Cardiac septum (tissue), 1 donor: ENCODE measurements around the gene SLC25A4. TPM values are rescaled to one million over a fixed set of nuclear protein-coding genes. Genes with fewer than 3 reads are reported as not detected.
"Not testable (repeated sequence)": the region's sequence is repeated elsewhere in the genome, so short reads cannot be mapped to it uniquely, and the experiment has no call there.

Experiments
- DNase-seq: peaks from one replicate; pipeline ENCODE4 v3.0.0-alpha.2; 2020; ENCODE audit warnings: low spot score
- intact Hi-C: fragments of 100-400 bp; cut with DNase I; formaldehyde crosslinking; loops from one replicate; pipeline ENCODE4 v1.14.0; 2022
- total RNA-seq: library from RNA; stranded (reverse); fragmentation: NEBNext Ultra II Directional; extraction: Animal tissue kit (Norgen Biotek cat#: 25700); gene quantifications from one replicate; pipeline ENCODE4 v1.2.1, GENCODE V29; 2021
- donor health status: DM: no; HTN: no; CAD: no.

Gene SLC25A4
- total RNA-seq, 1 donor from 2014 or later = 1,443 TPM

DNA sequence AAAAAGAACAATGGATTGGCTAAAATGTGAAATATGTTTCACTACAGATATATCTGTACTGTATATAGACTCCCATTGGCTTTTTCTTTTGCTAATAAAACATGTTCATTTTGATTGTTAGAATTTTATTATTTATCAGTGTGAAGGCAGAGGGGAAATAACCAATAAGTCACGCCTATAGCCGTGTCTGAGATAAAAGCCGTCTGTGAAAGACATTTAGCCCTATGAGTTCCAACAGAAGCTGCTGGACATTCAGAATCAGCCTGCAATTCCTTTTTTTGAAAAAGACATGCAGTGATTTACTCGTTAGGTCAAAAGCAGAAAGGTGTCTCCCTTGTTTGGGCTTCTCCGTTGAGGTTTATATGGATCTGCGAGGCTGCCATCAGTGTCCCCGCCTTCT, 24.2 kb upstream of the SLC25A4 start:
- no peak for DNase-seq
- intact Hi-C loops = no loop called here

DNA sequence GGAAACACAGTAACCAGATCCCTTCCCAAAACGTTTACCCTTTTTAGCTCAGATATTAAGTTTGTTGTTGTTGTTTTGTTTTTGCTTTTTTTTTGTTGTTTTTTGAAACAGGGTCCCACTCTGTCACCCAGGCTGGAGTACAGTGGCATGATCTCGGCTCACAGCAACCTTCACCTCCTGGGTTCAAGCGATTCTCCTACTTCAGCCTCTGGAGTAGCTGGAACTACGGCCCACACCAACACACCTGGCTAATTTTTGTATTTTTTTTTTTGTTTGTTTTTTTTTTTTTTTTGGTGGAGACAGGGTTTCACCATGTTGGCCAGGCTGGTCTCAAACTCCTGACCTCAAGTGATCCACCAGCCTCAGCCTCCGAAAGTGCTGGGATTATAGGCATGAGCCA, 23.6 kb upstream of the SLC25A4 start:
- intact Hi-C loops, DNase-seq: not testable (repeated sequence)

DNA sequence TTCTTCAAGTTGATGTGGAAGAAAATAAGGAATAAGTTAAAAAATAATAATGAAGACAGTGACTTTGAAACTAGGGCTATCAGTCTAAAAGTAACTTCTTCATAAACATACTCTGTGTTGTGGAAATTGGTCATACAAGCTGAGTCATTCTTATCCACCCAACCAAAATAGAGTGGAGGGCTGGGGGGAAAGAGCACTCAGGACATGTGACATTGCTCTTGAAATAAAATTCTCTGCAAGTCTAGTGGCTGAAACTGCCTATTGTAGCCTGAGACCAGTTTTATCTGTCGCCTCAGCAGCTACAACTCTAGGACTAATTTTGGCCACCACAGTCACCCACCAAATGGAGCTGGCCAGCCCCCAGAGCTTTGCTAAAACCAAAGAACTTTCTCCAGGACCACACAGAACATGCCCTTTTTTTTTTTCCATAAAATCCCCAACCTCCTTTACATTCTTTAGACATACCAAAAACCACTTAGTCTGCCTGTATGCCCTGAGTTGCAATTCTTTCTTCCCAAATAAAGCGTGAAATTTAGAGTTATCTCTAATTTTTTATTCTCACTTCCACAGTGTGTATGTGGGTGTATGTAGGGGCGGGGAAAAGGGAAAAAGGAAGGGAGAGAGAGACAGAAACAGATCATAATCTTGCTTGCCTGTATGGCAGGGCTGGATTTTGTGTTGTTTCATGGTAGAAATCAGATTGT, 23.0 kb upstream of the SLC25A4 start:
- intact Hi-C loops = no loop called here
- DNase-seq = no peak

DNA sequence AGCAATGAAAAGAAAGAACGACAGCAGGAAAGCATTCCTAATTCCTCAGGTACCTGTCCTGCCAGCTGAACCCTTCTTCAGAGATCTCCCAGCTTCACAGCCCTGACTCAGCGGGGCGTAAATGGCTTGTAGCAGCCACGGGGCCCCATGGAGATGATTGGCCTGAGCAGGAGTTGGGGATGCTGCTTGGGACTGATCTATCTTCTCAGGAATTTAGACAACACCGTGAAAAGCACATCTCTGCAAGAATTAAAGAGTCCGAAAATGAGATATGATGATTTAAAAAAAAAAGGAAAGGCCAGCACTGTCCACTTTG, 22.5 kb upstream of the SLC25A4 start:
- intact Hi-C loops = no loop called here
- DNase-seq = no peak

DNA sequence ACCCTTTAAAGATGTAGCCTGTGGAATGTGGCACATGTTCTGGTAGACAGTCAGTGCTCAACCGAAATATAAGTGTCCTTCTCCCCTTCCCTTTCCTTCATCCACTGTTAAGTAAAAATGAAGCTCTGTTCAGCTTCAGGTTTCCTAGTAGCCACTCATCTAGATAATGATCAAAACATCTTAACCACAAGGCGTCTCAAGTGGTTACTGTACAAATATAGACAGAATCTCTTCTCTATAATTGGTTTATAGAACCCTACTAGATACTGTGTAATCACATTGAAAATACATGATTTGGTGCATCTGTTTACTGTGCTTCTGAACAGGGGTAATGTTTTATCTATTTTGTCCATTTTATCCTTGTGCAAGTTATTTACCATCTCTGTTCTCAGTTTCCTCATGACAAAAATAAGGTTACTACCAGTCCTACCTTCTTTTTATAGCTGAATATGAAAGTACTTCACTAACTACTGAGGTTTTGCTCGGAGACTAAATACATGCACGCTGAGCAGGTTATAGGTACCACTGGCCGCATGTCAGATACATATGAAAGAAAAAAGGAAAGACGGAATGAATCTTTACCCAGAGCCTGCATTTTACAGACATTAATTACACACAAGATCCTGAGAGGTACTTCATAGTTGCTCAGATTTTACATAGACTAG, 20.3 kb upstream of the SLC25A4 start:
- intact Hi-C loops = no loop called here
- DNase-seq = no peak

DNA sequence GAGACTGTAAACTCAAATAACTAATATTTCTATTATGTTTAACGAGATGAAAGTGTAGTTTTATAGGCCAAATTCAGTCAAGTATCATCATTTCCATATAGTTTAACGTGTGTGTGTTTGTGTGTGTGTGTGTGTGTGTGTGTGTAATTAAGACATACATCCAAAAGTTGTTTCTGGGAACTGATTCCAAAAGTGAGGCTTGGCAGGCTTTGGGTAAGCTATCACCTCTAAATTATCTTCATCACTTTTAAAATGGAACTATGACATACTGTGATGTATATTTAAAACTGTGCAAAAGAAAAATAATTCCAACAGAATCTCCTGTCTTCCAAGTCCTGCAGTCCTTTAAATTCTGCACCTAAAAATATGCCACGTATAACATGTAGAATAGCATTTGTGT, 19.1 kb upstream of the SLC25A4 start:
- intact Hi-C loops = no loop called here
- no peak for DNase-seq

DNA sequence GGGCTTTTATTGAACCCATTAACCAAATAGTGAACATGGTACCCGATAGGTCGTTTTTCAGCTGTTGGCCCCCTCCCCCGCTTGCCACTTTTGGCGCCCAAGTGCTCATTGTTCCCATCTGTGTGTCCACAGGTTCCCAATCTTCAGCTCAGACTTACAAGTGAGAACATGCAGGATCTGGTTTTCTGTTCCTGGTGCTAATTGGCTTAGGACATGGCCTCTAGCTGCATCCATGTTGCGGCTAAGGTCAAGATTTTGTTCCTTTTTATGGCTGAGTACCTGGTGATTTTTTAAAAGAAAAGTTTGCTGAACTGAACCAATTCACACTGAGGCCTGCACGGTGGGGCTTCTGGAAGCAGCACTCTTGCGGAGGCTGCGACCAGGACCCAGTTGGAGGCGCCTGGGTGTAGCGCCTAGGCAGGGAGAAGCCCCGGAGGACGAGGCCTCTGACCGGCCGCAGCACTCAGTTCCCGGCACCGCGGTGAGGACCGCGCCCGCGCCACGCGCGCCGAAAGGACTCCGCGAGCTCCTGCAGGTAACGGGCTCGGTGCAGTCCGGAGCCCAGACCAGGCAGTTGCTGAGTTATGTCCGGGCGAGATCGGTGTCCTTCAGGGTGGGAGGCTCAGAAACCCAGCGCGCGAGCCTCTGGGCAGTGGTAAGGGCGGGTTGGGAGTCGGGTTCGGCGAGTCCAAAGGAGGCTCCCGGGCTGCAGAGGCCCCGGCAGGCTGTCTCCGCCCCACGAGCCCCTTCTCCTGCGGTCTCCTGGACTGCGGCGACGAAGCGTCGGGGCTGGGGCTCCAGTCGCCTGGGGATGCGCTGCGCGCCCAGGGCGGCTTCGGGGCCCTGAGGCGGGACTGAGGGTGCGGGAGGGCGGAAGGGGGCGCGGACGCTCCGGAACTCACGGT, 15.8 kb upstream of the SLC25A4 start:
- no peak for DNase-seq
- intact Hi-C loops = no loop called here

DNA sequence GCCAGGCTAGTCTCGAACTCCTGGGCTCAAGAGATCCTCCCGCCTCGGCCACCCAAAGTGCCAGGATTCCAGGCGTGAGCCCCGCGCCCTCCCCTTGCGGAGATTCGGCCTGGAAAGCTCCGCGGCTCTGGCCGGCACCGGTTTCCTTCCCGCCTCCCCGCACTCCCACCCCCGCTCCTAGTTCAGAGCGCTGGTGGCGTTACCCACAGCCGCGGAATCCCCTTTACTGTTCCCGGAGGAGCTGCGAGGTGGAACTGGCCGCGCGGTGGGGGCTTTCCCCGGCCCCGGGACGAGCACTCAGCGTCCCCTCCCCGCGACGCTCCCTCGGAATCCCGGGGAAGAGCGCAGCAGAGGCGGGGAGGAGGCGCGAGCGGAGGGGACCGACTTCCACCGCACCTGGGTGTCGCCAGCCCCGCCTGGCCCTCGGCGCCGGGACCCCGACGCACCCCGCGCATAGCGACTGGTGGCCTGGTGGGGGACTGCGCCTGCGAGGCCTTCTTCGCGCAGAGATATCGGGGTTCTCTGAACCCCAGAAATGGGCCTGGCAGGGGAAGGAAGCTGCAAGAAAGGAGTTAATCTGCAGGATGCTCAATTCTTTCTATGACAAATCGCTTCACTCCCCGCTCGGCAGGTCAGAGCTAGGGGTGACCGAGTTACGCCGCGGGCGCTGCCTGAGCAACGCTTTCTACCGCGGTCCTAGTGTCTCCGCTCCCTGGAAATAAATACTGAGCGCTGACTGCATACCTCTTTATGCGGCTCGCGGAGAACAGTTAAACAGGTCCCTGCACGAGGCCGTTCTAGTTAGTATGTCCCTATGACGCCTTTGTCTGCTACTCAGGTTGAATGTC, 14.6 kb upstream of the SLC25A4 start:
- intact Hi-C loops = no loop called here

DNA sequence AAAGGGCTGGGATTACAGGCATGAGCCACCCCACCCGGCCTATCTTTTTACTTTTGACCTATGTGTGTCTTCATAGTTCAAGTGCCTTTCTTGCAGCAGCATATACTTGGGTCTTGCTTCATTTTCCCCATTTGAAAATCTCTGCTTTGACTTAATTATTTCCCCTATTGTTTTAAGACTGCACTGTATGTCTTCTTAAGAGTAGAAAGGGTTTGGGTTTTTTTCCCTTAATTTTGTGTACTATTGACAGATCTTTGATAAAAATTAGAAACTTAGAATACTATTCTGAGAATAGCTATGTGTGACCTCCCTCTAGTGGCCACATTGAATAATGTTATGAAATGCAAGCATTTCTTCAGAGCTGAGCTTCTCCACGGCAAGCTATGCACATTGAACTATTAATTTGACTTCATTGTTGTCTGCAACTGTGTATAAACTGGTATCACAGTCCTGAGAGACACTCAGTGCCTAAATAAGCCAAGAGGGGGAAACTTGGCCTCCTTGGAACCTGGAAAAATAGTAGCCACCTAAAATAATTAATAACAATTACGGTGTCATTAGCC, 8.7 kb upstream of the SLC25A4 start:
- DNase-seq = no peak
- intact Hi-C loops = loop anchor here (1.0 to 10.0 kb wide), 3 partner anchors 37 to 390 kb away; no protein-coding TSS in a partner anchor

More for the DNA sequence above, 14.6 kb upstream of the SLC25A4 start:
- no peak for DNase-seq

DNA sequence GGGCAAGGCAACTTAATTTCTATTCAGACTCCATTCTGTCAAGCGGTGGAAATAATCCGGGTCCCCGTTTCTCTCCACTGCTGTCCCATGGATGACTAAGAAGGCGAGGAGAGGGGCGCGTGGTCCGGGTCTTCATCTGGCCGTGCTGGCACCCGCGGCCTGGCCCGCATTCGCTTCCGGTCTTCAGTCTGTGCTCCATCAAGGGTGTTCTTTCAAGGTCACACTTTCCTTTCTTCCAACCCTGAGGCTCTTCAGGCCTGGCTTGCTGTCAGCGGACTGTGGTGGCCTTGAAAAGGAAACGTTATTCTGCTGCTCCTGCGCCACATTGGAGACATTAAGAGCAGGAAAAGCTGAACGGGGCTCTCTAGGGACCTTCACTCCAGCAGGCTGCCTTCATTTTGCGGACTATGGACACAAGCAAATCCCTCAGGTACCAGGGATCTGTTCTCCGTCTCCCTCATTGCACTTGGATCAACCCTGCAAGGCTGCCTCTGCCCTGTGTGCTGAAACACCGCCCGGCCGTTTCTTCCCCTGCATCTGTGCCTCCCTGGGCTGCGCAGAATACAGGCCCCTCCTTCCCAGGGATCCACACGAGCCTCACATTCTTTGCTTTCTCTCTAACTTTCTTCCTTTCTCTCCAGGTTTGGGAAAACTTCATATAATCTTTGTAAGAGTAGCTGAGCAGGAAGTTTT, 5.7 kb upstream of the SLC25A4 start:
- DNase-seq = no peak
- intact Hi-C loops = loop anchor here (10.0 kb wide), 1 partner anchor 393 kb away; no protein-coding TSS in a partner anchor

DNA sequence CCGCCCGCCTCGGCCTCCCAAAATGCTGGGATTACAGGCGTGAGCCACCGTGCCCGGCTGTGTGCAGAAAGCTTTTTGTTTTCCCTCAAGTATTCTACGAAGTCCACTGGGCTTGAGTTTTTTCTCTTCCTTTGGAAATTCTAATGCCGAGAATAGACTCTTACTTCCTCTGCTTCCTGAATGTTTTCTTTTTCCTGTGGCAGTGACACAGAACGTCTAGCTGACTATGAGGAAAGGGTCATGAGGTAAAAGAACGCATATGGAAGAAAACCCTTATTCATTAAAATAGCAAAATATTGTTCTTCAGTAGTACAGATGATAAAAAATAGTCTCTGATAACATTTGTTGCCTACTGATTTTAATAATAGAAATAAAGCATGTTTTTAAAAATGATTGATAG, 4.9 kb upstream of the SLC25A4 start:
- intact Hi-C loops = loop anchor here (10.0 kb wide), 1 partner anchor 393 kb away; no protein-coding TSS in a partner anchor
- no peak for DNase-seq

DNA sequence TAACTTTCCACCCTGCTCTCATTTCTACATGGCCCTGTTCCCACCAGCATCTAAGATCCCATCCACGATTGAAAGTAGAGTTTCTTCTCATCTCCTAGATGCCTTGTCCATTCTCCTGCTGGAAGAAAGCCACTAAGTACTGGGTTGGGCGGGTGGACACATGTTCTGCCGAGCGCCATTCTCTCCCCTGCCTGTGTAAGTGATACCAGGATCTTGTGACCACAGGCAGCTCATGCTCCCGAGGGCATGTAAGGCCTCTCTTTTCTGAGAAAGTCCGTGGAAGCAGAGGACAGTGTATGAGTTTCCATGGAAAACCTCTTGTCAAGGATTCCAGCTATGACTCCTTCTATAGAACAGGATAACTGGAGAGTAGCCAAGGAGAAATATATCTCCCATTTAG, 3.3 kb upstream of the SLC25A4 start:
- DNase-seq = no peak
- intact Hi-C loops = loop anchor here (5.0 to 10.0 kb wide), 4 partner anchors 322 to 495 kb away; partner anchors contain the start of genes CASP3 and PRIMPOL

DNA sequence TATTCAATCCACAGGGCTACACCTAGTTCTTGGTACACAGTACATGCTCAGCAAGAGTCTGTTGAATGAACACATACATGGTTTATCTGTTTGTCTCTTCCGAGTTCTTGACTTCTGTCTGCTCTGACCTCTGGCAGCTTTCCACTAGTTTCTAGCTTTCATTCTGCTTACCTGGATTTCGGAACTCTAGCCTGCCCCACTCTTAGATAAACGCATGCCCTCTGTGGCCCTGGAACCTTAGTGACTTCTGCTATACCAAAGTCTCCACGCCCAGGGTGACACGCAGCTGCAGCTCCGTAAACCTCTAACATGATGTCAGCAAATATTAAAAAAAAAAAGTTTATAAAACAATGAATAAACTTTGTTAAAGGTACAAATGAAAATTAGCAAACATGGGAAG, 1.3 kb upstream of the SLC25A4 start:
- no peak for DNase-seq
- intact Hi-C loops = loop anchor here (5.0 to 10.0 kb wide), 3 partner anchors 324 to 497 kb away; partner anchors contain the start of genes CASP3 and PRIMPOL

DNA sequence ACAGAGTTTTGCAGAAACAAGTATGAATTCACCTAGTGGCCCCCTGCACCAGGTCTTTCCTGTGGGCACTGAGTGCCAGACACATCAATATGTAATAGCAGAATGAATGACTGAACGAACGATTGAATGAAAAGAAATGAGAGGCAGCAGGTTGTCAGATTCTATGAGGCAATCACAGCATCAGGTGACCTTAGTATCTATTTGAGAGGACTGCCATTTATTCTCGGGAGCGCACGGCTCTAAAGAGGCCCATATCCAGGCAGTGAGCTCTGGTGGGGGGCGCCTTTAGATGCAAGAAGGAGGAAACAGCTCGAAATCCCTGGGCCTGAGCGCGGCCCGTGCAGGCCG, 528 bp upstream of the SLC25A4 start:
- intact Hi-C loops = loop anchor here (5.0 to 10.0 kb wide), 3 partner anchors 325 to 498 kb away; partner anchors contain the start of genes CASP3 and PRIMPOL

DNA sequence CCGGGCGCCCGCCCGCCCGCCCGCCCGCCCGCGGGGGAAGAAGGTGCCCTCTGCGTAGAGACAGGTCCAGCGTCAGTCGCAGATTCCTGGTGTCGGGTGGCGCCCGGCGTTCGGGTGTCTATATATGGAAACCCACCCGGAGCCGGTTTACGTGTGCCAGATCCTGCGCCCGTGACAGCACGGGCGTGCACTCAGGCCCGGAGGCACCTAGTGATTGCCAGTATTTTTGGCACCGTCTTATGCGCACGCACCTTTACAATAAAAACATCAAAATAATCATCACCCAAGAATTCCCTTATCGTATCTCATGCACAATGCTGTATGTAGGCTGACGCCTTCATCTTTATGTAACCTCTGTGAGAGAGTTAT, 519 bp downstream of the SLC25A4 start:
- intact Hi-C loops = loop anchor here (5.0 to 10.0 kb wide), 3 partner anchors 326 to 499 kb away; partner anchors contain the start of genes CASP3 and PRIMPOL
- DNase-seq = peak; percentile 85

More for the DNA sequence above, 528 bp upstream of the SLC25A4 start:
- DNase-seq = no peak

DNA sequence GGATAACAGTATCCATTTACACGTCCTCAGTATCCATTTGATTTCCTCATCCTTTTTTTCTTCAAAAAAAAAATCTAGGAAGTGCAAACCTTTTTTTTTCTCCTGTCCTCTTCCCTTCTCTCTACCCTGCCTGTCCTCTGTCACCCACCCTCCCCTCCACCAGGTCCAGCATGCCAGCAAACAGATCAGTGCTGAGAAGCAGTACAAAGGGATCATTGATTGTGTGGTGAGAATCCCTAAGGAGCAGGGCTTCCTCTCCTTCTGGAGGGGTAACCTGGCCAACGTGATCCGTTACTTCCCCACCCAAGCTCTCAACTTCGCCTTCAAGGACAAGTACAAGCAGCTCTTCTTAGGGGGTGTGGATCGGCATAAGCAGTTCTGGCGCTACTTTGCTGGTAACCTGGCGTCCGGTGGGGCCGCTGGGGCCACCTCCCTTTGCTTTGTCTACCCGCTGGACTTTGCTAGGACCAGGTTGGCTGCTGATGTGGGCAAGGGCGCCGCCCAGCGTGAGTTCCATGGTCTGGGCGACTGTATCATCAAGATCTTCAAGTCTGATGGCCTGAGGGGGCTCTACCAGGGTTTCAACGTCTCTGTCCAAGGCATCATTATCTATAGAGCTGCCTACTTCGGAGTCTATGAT, 1.7 kb downstream of the SLC25A4 start:
- intact Hi-C loops = loop anchor here (5.0 to 10.0 kb wide), 4 partner anchors 38 to 500 kb away; partner anchors contain the start of genes CASP3 and PRIMPOL

DNA sequence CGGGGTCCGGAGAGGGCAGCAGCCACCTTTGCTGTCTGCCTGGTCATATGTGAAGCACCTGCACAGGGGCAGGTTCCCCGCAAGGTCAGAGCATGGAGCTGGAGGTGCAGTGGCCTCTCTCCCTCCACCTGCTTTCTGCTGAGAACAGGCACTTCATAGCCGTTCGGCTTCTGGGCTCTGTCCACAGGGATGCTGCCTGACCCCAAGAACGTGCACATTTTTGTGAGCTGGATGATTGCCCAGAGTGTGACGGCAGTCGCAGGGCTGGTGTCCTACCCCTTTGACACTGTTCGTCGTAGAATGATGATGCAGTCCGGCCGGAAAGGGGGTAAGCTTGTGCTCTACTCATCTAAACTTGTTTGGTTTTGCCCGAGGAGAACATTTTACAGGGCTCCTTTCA, 2.5 kb downstream of the SLC25A4 start:
- intact Hi-C loops = loop anchor here (5.0 to 10.0 kb wide), 3 partner anchors 37 to 501 kb away; partner anchors contain the start of genes CASP3 and PRIMPOL
- no peak for DNase-seq

More for the DNA sequence above, 1.7 kb downstream of the SLC25A4 start:
- no peak for DNase-seq
